ENCODE results near the gene ZFR.

GRCh38 chr5:32383586-32383985 lies 61.0 kb downstream of the ZFR start:
- TF ChIP-seq POLR2A (IDR thresholded peaks at IDR 0.05; ENCODE audit: extremely low read depth, insufficient read length): no peak
- TF ChIP-seq, protein P1, sequence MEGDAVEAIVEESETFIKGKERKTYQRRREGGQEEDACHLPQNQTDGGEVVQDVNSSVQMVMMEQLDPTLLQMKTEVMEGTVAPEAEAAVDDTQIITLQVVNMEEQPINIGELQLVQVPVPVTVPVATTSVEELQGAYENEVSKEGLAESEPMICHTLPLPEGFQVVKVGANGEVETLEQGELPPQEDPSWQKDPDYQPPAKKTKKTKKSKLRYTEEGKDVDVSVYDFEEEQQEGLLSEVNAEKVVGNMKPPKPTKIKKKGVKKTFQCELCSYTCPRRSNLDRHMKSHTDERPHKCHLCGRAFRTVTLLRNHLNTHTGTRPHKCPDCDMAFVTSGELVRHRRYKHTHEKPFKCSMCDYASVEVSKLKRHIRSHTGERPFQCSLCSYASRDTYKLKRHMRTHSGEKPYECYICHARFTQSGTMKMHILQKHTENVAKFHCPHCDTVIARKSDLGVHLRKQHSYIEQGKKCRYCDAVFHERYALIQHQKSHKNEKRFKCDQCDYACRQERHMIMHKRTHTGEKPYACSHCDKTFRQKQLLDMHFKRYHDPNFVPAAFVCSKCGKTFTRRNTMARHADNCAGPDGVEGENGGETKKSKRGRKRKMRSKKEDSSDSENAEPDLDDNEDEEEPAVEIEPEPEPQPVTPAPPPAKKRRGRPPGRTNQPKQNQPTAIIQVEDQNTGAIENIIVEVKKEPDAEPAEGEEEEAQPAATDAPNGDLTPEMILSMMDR (IDR thresholded peaks at IDR 0.05; ENCODE audit: low read depth, low read length): no peak

All from NB4 (cell line).